Tibial nerve (tissue), 4 donors: Measurements from ENCODE around the gene TRIM62. TPM values are rescaled to one million over a fixed set of nuclear protein-coding genes. Genes with fewer than 3 reads are reported as not detected.
"Not testable (repeated sequence)": the region's sequence is repeated elsewhere in the genome, so short reads cannot be mapped to it uniquely, and the experiment has no call there.

Source experiments
- DNase-seq, 2 donors: peaks; one replicate each; pipeline ENCODE4 v3.0.0-alpha.2; 2019; ENCODE audit warnings: low spot score in 2 of 2
- H3K27ac ChIP-seq, 4 donors: fragments of 200-600 bp; sonication (generic) in 3 of 4; one replicate each; pipeline ENCODE4 v1.5.1; 2017 to 2019; ENCODE audit warnings: mild to moderate bottlenecking in 1 of 4
- H3K27me3 ChIP-seq, 2 donors: fragments of 200-600 bp; sonication (generic) in 1 of 2; one replicate each; pipeline versions ENCODE4 v1.5.1 to v1.6.0; 2017 to 2019
- H3K36me3 ChIP-seq, 3 donors: fragments of 200-600 bp; sonication (generic); one replicate each; pipeline ENCODE4 v1.5.1; 2018 to 2019
- H3K4me1 ChIP-seq, 4 donors: fragments of 200-600 bp; sonication (generic) in 3 of 4; one replicate each; pipeline ENCODE4 v1.5.1; 2017 to 2019
- H3K4me3 ChIP-seq, 4 donors: fragments of 200-600 bp; sonication (generic) in 3 of 4; one replicate each; pipeline ENCODE4 v1.5.1; 2017 to 2019; ENCODE audit warnings: mild to moderate bottlenecking in 1 of 4, moderate library complexity in 1 of 4
- H3K9me3 ChIP-seq, 4 donors: fragments of 200-600 bp; sonication (generic) in 3 of 4; one replicate each; pipeline ENCODE4 v1.5.1; 2017 to 2019
- CTCF ChIP-seq, 5 experiments: fragments of 200-600 bp in 3 of 5; fragments of 450-650 bp in 2 of 5; sonication (generic) in 3 of 5; IDR thresholded peaks; one replicate each; pipeline ENCODE4 v1.5.1; 2016 to 2019; ENCODE audit warnings: antibody characterized with exemption in 5 of 5, mild to moderate bottlenecking in 3 of 5, moderate library complexity in 2 of 5
- EP300 ChIP-seq, 2 donors: sonication (generic); formaldehyde crosslinking; IDR thresholded peaks; one replicate each; pipeline ENCODE4 v1.6.1; 2017; ENCODE audit warnings: antibody characterized with exemption in 2 of 2, mild to moderate bottlenecking in 1 of 2
- POLR2A ChIP-seq, 2 donors: fragments of 450-650 bp; IDR thresholded peaks; one replicate each; pipeline ENCODE4 v1.6.1; 2017; ENCODE audit warnings: antibody characterized with exemption in 2 of 2, mild to moderate bottlenecking in 2 of 2, moderate library complexity in 2 of 2
- WGBS, 2 donors: methylation state at CpG; one replicate each; pipeline ENCODE4 v1.1.5; 2018; 5-methylcytosine and 5-hydroxymethylcytosine counted together
- total RNA-seq, 4 donors: library from RNA; depleted of rRNA; stranded (reverse); fragments of >200 nt; gene quantifications; one replicate each; pipeline ENCODE4 v1.1.0, GENCODE V29; 2016

The TRIM62 gene
- total RNA-seq, 4 donors from 2014 or later: 11.1 to 14.9 (median 12.2) TPM

- Histone ChIP-seq H3K36me3 (peaks cover 0 to 33% (median 0%) of the 10 kb centered on the region in 3 donors), H3K27me3 (no peaks in the 10 kb centered on the region), H3K4me3 (no peak overlapping the region), H3K9me3 (no peaks in the 10 kb centered on the region), H3K4me1 (peaks cover 0 to 25% (median 3%) of the 10 kb centered on the region in 4 donors), H3K27ac (no peak overlapping the region)
- 53 to 66% methylated on average over 7 of the region's 7 CpGs for WGBS, 2 donors
- peak in 1 of 2 donors; percentile 28 for DNase-seq
- TF ChIP-seq EP300 (IDR thresholded peaks at IDR 0.05) (no peak), CTCF (IDR thresholded peaks at IDR 0.05) (no peak), POLR2A (IDR thresholded peaks at IDR 0.05) (no peak)
Observed at GRCh38 chr1:33142483-33143064, 39.3 kb downstream of the TRIM62 start.

GRCh38 chr1:33141781-33142180, 40.1 kb downstream of the TRIM62 start:
- TF ChIP-seq EP300 (IDR thresholded peaks at IDR 0.05) (no peak), POLR2A (IDR thresholded peaks at IDR 0.05) (no peak), CTCF (IDR thresholded peaks at IDR 0.05) (no peak)
- H3K27me3 ChIP-seq: no peaks in the 10 kb centered on the region
- WGBS, 2 donors: 62 to 66% methylated on average over 3 of the region's 3 CpGs
- H3K27ac ChIP-seq: no peak overlapping the region
- H3K9me3 ChIP-seq: no peaks in the 10 kb centered on the region
- peaks cover 0 to 25% (median 3%) of the 10 kb centered on the region in 4 donors for H3K4me1 ChIP-seq
- no peak for DNase-seq
- peaks cover 0 to 25% (median 0%) of the 10 kb centered on the region in 3 donors for H3K36me3 ChIP-seq
- H3K4me3 ChIP-seq: no peak overlapping the region

GRCh38 chr1:33141216-33141615, 40.6 kb downstream of the TRIM62 start:
- H3K9me3 ChIP-seq: no peaks in the 10 kb centered on the region
- no peaks in the 10 kb centered on the region for H3K27me3 ChIP-seq
- H3K36me3 ChIP-seq: peaks cover 0 to 20% (median 0%) of the 10 kb centered on the region in 3 donors
- TF ChIP-seq CTCF (IDR thresholded peaks at IDR 0.05): no peak
- no peak for TF ChIP-seq EP300 (IDR thresholded peaks at IDR 0.05)
- no peak for TF ChIP-seq POLR2A (IDR thresholded peaks at IDR 0.05)
- DNase-seq: no peak
- WGBS, 2 donors: 76 to 100% methylated on average over 2 of the region's 2 CpGs
- no peak overlapping the region for H3K27ac ChIP-seq
- H3K4me1 ChIP-seq: peaks cover 0 to 25% (median 3%) of the 10 kb centered on the region in 4 donors
- H3K4me3 ChIP-seq: no peak overlapping the region

- Histone ChIP-seq H3K27me3 (no peaks in the 10 kb centered on the region), H3K9me3 (no peaks in the 10 kb centered on the region), H3K4me1 (peaks cover 0 to 25% (median 3%) of the 10 kb centered on the region in 4 donors), H3K4me3 (no peak overlapping the region), H3K27ac (no peak overlapping the region), H3K36me3 (peaks cover 0 to 12% (median 0%) of the 10 kb centered on the region in 3 donors)
- TF ChIP-seq EP300 (IDR thresholded peaks at IDR 0.05) (no peak), POLR2A (IDR thresholded peaks at IDR 0.05) (no peak), CTCF (IDR thresholded peaks at IDR 0.05) (no peak)
- 32 to 41% methylated on average over 9 of the region's 9 CpGs for WGBS, 2 donors
- DNase-seq: no peak
Observed at GRCh38 chr1:33140153-33141149, 41.4 kb downstream of the TRIM62 start.

- no peak overlapping the region for H3K4me3 ChIP-seq
- no peaks in the 10 kb centered on the region for H3K9me3 ChIP-seq
- no peaks in the 10 kb centered on the region for H3K27me3 ChIP-seq
- H3K27ac ChIP-seq: no peak overlapping the region
- peaks cover 0 to 11% (median 0%) of the 10 kb centered on the region in 3 donors for H3K36me3 ChIP-seq
- 30 to 34% methylated on average over 8 of the region's 8 CpGs for WGBS, 2 donors
- TF ChIP-seq EP300 (IDR thresholded peaks at IDR 0.05) (no peak), CTCF (IDR thresholded peaks at IDR 0.05) (peak; percentile 24 to 59 (median 39))
- H3K4me1 ChIP-seq: peaks cover 0 to 14% (median under 1%) of the 10 kb centered on the region in 4 donors
- no peak for DNase-seq
Observed at GRCh38 chr1:33137800-33138199, 44.0 kb downstream of the TRIM62 start.

GRCh38 chr1:33136041-33136440, 45.8 kb downstream of the TRIM62 start:
- WGBS, 2 donors: 96 to 100% methylated on average over 1 of the region's 1 CpG
- H3K27me3 ChIP-seq, H3K27ac ChIP-seq, DNase-seq, H3K9me3 ChIP-seq, H3K4me3 ChIP-seq, H3K4me1 ChIP-seq: not testable (repeated sequence)
- peaks cover 0 to 18% (median 0%) of the 10 kb centered on the region in 3 donors for H3K36me3 ChIP-seq
